ENCODE measurements around the gene MAML2. TPM values are rescaled to one million over a fixed set of nuclear protein-coding genes. Genes with fewer than 3 reads are reported as not detected.

Gene MAML2
- polyA plus RNA-seq, 10 donors: 4.5 to 8.9 (median 6.0) TPM

GRCh38 chr11:96103721-96104120 lies 239.3 kb downstream of the MAML2 start:
- DNase-seq: no peak

GRCh38 chr11:96103102-96103501 lies 239.9 kb downstream of the MAML2 start:
- DNase-seq: no peak

GRCh38 chr11:96102664-96103078 lies 240.3 kb downstream of the MAML2 start:
- DNase-seq: peak in 2 of 3 donors; percentile 52 to 70

- no peak for DNase-seq
Measured at GRCh38 chr11:96101146-96101545, 241.8 kb downstream of the MAML2 start.

- peak in 1 of 3 donors; percentile 54 for DNase-seq
Measured at GRCh38 chr11:96098511-96099241, 244.3 kb downstream of the MAML2 start.

GRCh38 chr11:96097844-96098421 lies 245.1 kb downstream of the MAML2 start:
- no peak for DNase-seq

GRCh38 chr11:96096360-96096759 lies 246.6 kb downstream of the MAML2 start:
- no peak for DNase-seq

- DNase-seq: no peak
Measured at GRCh38 chr11:96095884-96096303, 247.1 kb downstream of the MAML2 start.

GRCh38 chr11:96094156-96094555 lies 248.8 kb downstream of the MAML2 start:
- DNase-seq: no peak

GRCh38 chr11:96092511-96092910 lies 250.5 kb downstream of the MAML2 start:
- no peak for DNase-seq

GRCh38 chr11:96091476-96091875 lies 251.5 kb downstream of the MAML2 start:
- no peak for DNase-seq

- no peak for DNase-seq
Measured at GRCh38 chr11:96090711-96091110, 252.3 kb downstream of the MAML2 start.

GRCh38 chr11:96088914-96089313 lies 254.1 kb downstream of the MAML2 start:
- DNase-seq: no peak

- DNase-seq: no peak
Measured at GRCh38 chr11:96086111-96086510, 256.9 kb downstream of the MAML2 start.

GRCh38 chr11:96085319-96085930 lies 257.6 kb downstream of the MAML2 start:
- no peak for DNase-seq

- DNase-seq: no peak
Measured at GRCh38 chr11:96084610-96085318, 258.2 kb downstream of the MAML2 start.

GRCh38 chr11:96082936-96083335 lies 260.1 kb downstream of the MAML2 start:
- no peak for DNase-seq

- no peak for DNase-seq
Measured at GRCh38 chr11:96082002-96082899, 260.7 kb downstream of the MAML2 start.

GRCh38 chr11:96081561-96081960 lies 261.4 kb downstream of the MAML2 start:
- DNase-seq: no peak

GRCh38 chr11:96079691-96080090 lies 263.3 kb downstream of the MAML2 start:
- no peak for DNase-seq

GRCh38 chr11:96075532-96075959 lies 267.4 kb downstream of the MAML2 start:
- DNase-seq: no peak
